HG03354 (cell line): Measurements from ENCODE around the gene RPH3AL.

Source experiments
- ATAC-seq: cut with Tn5 transposase; IDR thresholded peaks from one replicate; pipeline ENCODE4 v1.9.1; 2021; ENCODE audit warnings: mild to moderate bottlenecking; ENCODE audit not compliant: unreplicated experiment, poor library complexity, severe bottlenecking

RPH3AL gene

DNA sequence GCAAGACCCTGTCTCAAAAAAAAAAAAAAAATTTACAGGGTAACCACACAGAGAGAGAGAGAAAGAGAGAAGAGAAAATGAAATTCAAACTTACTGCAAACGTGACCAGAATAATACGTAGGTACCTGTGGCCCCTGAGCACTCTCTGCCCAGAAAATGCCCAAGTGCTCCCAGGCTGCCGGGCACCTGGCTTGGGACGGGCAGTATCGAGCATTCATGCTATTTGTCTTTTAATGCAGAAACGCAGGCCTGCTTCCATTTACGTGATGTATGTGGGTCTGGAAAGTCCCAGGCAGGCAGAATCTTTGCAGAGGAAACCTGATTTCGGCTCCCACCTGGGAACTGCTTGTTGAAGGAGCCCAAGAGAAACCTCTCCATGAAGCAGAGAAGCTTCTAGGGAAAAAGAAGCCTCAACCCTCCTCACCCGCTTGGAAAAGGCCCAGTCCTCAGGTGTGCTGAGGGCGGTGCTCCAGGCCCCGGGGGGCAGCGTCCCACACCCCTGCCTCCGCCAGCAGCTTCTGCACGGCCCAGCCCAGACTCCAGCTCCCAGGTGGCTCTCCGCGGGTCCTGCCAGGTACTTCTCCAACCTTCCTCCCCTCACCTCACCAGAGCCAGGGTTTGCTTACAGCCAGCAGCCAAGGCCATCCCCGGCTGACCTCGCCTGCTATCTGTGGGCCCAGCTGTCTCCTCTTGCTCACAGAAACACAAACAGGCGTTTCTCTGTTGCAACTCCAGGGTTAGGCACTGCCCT lies 14.0 kb downstream of the RPH3AL start:
- ATAC-seq: no peak

DNA sequence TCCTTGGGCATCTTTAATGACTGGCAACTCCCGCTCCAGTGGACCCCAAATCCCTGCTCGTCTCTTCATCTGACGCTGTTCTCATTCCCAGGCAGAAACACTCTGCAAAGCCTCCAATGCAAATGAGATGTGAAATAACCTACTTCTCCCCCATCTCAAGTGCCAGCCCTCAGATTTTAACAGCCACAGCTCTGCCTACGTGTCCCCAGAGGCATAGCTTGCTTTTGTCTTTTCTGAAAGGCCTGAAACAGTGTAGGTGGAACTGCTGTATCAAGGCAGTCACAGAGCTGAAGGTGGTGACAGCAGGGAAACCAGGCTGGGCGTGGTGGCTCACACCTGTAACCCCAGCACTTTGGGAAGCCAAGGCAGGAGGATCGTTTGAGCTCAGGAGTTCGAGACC lies 14.7 kb downstream of the RPH3AL start:
- no peak for ATAC-seq

DNA sequence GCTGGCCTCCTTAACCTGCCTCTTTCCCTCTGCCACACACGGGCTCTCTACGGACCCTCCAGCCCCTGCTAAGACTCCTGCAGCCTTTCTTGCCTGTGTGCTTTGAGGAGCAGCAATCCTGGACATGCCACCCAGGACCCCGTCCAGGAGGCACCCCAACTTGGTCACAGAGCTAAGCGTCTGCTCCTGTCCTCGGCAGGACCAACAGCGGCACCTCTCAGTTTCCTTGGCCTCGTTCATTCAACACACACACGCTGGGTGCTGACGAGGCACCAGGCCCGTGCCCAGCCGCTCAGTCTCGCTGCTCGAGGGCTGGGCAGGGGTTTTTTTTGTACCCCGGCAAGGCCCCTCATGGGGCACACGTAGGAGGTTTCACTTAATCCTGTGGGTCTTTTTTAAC lies 15.2 kb downstream of the RPH3AL start:
- ATAC-seq: no peak

DNA sequence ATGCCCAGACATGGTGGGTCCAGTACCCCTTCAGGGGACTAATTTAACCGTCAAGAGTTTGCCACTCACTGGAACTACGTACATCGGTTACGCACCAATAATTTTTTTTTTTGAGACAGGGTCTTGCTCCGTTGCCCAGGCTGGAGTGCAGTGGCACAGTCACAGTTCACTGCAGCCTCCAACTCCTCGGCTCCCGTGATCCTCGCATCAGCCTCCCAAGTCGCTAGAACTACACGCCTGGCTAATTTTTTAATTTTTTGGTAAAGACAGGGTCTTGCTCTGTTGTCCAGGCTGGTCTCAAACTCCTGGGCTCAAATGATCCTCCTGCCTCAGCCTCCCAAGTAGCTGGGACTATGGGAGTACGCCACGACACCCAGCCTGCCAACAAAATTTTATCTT lies 15.6 kb downstream of the RPH3AL start:
- no peak for ATAC-seq

DNA sequence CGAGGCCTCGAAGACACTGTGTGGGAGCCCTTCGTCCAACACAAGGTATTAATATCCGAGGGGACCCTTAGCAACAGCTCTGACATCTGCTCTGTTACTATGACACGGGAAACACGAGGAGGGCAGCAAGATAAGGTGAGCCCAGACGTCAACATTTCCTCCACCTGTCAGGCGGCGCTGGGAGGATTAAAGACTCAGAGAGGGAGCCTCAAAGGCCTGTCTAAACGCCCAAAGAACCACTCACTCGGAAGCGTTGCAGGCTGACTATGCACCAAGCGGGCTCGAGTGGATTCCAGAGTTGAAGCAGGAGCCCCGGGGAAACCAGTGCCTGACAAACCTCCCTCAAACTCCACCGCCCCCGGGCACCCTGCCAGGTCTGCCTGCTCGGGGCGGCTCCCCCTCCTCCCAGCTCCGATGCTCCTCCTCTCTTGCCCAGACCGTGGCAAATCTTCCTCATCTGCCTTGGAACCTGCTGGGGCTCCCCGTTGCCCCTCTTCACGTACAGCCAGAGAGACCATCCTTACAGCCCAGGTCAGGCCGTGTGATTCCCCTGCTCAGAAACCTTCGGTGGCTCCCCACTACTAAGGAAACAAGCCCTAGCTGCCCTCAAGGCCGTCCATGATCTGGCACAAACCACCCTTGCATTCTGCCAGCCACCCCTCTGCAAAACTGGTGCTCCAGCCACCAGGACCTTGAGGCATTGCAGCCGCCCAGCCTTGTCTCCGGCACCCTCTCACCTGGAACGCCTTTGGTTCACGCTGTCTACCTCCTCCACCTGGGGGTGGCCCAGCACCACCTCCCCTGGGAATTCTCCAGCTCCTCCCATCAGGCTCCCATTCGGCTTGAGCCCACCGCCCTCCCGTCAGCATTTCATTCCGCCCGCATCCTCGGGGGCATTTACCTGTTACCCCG lies 16.2 kb downstream of the RPH3AL start:
- no peak for ATAC-seq

DNA sequence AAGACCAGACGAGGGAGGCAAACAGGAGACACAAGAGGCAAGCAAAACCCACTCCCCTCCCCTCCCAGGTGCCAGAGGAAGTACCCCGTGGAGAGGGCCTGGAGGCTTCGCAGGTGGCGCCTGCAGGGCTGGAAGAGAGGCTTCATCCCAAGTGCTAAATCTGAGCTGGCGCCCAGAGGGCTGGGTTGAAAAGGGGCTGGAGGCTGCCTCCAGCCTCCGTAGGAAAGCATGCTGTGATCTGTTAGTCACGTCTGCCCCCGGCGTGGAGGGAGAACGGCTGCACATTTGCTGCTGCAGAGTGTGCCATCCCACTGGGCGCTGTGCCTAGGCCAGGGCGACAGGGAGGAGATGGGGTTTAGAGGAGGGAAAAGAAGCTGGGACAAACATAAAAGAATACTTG lies 16.9 kb downstream of the RPH3AL start:
- no peak for ATAC-seq

DNA sequence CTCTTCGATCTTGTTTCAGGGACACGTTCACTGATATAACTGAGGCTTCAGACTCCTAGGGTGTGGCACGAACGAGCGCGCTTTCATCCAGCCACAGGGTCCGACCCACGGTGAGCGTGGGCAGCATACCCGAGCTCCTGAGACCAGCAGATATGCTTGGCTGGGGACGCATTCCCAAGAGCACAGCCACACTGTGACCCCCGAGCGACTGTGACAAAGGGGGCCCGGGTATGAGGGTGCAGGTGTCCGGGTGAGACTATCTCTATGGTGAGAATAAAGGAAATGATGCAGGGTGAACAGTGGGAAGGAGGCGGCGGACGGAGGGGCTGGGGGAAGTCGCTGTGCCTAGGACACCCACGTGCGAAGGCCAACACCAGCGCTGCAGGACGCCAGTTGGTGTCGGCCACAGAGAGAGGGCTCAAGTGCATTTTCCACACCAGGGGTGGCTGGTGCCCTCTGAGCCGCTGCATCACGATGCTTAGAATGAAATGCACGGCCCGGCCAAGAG lies 17.6 kb downstream of the RPH3AL start:
- no peak for ATAC-seq

DNA sequence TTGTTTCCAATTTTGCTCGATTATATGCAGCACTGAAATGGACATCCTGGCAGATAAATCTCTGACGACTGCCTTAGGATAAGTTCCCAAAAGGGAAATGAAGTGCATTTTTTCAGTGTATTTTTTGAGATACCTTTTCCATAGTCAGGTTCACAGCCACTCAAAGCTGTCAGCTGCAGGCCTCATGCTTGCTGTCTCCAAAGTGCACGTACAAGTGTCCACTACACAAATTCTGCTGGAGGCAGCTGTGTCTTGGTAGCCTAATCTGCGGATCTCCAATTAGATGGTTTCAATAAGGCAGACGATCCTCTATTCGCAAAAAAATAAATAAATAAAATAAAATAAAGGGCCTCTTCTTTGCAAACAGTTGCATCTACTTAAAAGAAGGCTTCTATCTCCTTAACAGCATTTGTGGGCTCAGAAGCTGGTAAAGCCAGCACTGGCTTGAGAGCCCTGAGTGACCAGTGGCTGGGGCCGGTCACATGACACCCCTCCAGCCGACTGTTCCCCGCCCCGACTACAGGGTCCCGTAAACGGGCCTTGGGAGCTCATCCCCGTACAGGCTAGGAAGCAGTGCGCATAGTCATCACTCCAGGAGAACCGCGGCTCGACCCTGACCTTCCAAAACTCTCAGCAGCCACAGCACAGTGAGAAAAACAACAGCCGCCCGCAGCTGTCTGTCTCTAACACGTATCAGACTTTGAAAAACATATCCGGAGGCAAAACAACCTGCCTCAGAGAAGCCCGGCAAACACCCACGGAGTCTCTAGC lies 18.8 kb downstream of the RPH3AL start:
- no peak for ATAC-seq

DNA sequence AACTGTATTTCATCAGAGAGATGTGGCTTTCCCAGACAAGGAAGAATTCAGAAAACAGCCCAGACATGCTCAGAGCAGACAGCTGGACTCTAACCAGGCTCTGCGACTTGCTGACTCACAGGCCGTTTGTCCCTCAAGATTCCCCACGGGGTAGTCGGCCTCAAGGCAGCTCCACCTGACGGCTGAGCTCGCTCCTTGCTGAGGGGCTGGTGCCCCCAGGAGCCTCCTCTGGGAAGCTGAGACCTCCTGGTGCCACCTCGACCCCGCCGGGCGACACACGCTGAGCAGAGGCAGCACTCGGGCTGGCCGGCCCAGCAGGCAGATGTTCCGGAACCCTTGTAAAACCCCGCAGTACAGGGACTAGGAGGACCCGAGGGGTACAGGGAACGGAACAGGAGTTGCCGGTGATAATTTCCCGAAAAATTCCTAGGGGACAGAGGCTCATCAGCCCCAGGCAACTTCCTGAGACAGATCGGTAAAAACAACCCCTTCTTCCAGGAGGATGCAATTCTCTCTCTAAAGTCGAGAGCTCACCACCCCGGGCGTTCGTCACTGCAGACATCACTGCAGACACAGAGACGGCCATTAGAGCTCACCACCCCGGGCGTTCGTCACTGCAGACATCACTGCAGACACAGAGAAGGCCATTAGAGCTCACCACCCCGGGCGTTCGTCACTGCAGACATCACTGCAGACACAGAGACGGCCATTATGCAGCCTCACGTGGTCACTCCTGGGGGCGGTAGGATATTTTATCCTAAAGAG lies 19.9 kb downstream of the RPH3AL start:
- ATAC-seq: no peak

DNA sequence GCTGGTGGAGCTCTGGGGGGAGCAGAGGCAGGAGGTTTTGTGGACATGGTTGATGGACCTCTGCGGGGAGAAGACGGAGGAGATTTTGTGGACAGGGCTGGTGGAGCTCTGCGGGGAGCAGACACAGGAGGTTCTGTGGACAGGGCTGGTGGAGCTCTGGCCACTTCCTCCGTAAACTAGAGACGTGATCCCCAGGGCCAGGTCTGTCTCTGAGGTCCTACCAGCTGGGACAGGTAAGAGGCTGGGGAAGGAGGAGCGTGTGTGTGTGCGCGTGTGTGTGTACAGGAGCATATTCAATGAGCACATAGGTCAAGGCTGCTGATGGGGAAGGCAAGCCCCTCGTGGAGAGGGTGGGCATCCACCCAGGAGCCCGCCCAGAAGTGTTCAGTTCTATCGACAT lies 20.6 kb downstream of the RPH3AL start:
- ATAC-seq: no peak

DNA sequence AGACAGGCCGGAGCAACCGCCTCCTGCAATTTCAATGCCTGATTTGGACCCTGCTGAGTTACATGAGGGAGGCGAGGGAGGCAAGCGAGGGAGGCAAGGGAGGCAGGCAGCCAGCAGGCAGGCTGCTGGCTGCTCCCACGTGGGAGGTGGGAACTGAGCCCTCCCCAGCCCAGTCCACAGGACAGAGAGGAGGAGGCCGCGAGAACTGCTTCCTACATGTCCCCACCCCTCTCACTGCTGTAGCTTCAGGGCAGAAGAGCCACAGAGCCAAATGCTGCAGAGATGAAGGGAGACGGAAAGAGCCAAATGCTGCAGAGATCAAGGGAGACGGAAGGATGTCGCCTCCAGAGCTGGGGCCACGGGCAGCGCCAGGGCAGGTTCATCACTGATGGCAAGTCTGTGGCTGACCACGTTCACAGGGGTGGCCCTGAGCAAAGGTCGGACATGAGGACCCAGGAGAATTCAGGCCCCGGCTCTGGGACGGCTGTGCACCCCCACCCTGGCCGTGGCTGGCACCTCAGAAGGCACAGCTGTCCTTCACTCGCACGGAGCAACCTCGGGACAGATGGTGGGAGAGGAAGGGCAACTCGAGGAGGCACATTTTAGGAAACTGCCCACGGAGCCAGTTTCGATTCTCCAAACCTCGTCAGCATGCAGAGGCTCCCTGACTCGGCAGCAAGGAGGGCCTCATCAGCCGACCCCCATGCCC lies 21.5 kb downstream of the RPH3AL start:
- ATAC-seq: no peak

DNA sequence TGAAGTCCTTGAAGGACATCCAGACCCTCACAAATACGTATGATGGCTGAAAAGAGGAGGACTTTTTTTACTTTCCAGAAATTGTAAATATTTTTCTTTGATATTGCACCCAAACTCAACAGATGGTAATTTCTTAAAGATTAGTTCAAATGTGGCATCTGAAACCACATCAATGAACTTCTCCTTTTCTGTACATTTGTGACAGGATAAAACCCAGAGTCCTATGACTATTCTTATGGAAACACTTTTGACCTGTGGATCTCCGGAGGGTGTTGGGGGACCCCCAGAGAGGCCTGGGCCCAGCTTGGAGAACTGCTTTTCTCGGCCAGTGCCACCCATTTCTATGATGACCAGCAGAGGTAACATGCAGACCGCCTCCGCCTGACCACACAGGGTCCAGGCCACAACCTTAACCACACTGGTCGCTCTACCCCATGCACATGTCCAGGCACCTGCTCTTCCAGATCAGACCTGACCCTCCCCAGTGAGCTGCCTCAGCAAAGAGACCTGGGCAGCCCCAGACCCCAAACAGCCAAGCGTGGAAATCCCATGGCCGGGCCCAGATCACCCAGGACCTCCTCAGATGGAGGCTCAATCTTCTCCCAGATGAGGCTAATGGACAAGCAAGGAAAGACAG lies 22.7 kb downstream of the RPH3AL start:
- no peak for ATAC-seq

DNA sequence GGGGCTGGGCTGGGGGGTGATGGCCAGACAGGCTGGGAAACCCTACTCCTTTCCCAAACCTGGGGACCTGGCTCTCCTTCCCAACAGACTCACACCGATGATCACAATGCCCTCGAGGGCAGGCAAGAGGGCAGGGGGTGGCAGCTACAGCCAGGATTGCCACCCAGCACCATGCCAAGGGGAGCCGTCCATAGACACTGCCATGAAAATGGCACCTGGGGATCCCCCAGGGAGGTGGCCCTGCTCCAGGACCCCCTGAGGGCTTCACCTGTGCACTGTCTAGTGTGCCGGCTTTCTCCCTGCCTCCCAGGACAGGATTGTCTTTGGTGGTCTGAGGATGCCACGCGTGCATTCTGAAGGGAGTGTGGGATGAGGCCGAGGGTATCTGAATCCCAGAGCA lies 24.6 kb downstream of the RPH3AL start:
- ATAC-seq: no peak

DNA sequence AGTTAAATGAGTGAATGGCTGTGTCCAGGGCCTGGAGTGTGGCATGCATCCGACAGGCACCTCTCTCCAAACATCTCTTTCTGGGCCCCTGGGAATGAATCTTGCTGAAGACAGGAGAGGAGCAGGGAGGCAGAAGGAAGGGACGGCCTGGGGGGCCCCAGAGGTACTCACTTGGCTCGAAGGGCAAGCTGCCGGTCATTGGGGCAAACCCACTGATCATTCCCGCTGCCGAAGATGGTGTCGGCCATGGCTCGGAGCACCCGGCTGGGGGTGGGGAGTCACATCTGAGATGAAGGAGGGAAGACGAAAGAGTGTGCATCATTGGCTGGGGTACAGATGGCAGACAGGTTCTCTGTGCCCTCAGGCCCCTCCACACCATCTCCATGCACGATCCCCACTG lies 25.3 kb downstream of the RPH3AL start:
- no peak for ATAC-seq

DNA sequence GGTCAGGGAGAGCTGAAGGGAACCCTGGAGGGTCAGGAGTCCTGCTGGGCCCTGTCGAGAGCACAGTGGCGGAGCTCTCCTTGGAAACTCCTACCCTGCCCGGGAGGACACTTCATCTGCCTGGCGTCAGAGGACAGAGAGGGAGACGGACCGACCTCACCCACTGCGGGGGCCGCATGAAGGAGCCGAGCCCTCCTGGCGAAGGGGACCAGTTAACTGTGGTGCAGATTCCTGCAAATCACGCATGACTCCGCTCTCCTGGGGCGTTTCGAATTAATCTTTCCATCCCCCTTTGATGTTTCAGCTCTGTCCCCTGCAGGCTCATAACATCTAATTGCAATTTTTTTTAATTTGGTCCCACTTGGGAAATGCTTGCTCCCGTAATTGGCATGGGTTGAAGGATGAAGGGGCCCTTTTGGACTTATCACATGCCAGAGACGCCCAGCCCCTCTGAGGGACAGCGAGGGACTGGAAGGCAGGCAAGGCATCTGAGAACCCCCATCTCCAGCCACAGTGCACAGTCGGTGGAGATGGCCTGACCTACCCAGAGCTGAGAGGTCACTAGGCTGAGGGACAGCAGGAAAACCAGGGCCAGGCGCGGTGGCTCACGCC lies 26.5 kb downstream of the RPH3AL start:
- ATAC-seq: no peak

DNA sequence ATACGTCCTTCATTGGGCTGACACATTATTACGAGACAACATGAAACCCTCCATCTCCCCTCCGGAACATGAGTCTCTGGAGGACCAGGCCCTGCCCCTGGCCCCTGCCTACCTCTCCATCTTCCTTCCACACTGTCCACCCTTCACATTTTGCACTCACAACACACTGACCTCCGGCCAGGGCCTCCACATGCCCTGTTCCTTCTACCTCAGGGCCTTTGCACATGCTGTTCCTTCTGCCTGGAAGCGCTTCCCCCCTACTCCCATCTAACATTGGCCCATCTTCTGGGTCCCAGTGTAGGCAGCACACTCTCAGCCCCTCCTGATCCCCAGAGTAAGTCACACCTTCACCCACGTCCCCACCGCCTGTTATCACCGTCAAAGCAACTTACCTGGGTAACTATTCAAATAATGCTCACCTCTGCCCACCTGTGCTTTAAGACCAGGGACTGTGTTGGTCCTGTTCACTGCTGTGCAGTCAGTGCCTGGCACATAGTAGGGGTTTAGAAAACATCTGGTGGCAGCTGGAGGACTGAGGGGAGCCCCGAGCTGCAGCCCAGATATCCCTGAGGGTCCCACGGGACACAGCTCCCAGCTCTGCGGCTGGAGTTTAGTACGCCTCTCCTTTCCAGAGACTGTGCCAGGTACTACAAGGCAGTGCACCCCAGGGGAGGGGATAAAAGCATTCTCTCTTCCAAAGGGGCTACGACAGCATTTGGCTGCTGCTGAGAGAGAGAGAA lies 27.2 kb downstream of the RPH3AL start:
- ATAC-seq: no peak
